Measurements from ENCODE around the gene SOS1.
A peak's percentile ranks its signal among the peaks of the same experiment; 100 is the strongest.
"Not testable (repeated sequence)": the region's sequence is repeated elsewhere in the genome, so short reads cannot be mapped to it uniquely, and the experiment has no call there.

Gene SOS1

DNA sequence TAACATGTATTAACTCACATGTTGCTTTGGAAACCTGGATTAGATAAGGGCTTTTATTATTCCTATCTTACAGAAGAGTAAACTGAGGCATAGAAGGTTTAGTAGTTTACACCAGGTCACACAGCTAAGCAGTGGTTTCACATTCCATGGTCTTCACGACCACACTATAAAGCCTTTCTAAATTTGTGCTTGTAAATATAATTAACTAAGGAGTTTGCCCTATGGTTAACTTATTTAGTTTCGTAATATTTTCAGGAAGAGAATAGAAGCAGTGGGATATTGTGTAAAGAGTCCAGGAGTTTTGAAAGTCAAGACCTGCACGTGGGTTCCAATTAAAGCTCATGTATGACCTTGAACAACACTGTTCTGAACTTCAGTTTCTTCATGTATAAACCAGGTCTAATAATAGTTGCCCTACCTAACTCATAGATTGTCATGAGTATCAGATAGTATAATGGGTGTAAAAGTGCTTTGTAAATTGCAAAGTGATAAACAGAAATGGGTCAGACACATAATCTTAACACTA lies 19.5 kb upstream of the SOS1 start:
- no peak overlapping the region for H3K4me3 ChIP-seq (ENCODE audit: low read depth in 1 of 2, low read length in 2 of 2)
- H3K4me1 ChIP-seq (ENCODE audit: control insufficient read depth in 1 of 2, insufficient read depth in 2 of 2, low read length in 2 of 2) = peaks cover 0 to 8% of the 10 kb centered on the region in 2 donors
- no peak overlapping the region for H3K9ac ChIP-seq (ENCODE audit: low read depth in 1 of 2, low read length in 2 of 2)
- no peaks in the 10 kb centered on the region for H3K27me3 ChIP-seq (ENCODE audit: control insufficient read depth in 1 of 2, insufficient read depth in 2 of 2, low read length in 2 of 2)
- no peaks in the 10 kb centered on the region for H3K36me3 ChIP-seq (ENCODE audit: control insufficient read depth in 1 of 2, insufficient read depth in 2 of 2, low read length in 2 of 2)
- no peaks in the 10 kb centered on the region for H3K9me3 ChIP-seq (ENCODE audit: control insufficient read depth in 1 of 2, low read length in 2 of 2)
- no peak overlapping the region for H3K27ac ChIP-seq (ENCODE audit: low read depth, low read length)

DNA sequence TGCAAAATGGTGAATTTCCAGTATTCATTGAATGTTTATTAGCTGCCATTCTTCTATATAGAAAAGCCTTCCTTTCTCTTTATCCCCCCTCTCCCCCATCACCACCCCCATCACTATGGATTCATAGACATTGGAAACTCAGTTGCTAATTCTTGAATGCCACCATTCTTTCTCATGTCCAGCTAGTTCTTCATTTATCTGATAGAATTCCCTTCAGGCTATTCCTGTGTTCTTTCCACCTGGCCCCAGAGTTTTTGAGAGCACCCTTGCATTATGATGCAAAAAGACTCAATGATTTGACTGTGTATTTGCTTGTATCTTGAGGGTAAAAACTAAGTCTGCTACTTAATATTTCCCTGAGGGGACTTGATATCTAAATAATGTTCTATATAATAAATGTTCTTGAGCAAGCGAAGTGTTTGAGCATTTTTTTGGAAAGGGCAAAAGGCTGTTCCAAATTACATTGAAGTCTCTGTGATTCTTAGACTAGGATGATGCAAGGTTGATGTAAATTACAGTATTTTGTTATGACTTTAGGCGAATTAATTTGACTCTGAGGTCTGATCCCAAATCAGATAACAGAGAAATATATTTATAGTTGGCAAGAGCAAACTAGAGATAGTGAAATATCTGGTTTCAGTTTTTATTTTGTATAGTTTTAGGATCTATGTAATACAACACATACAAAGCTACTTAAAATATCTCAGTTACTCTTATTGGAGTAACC lies 18.8 kb upstream of the SOS1 start:
- no peak overlapping the region for H3K27ac ChIP-seq (ENCODE audit: low read depth, low read length)
- H3K4me3 ChIP-seq (ENCODE audit: low read depth in 1 of 2, low read length in 2 of 2) = no peak overlapping the region
- H3K27me3 ChIP-seq (ENCODE audit: control insufficient read depth in 1 of 2, insufficient read depth in 2 of 2, low read length in 2 of 2) = no peaks in the 10 kb centered on the region
- H3K9ac ChIP-seq (ENCODE audit: low read depth in 1 of 2, low read length in 2 of 2) = no peak overlapping the region
- no peaks in the 10 kb centered on the region for H3K9me3 ChIP-seq (ENCODE audit: control insufficient read depth in 1 of 2, low read length in 2 of 2)
- H3K4me1 ChIP-seq (ENCODE audit: control insufficient read depth in 1 of 2, insufficient read depth in 2 of 2, low read length in 2 of 2) = peaks cover 0 to 8% of the 10 kb centered on the region in 2 donors
- H3K36me3 ChIP-seq (ENCODE audit: control insufficient read depth in 1 of 2, insufficient read depth in 2 of 2, low read length in 2 of 2) = no peaks in the 10 kb centered on the region

DNA sequence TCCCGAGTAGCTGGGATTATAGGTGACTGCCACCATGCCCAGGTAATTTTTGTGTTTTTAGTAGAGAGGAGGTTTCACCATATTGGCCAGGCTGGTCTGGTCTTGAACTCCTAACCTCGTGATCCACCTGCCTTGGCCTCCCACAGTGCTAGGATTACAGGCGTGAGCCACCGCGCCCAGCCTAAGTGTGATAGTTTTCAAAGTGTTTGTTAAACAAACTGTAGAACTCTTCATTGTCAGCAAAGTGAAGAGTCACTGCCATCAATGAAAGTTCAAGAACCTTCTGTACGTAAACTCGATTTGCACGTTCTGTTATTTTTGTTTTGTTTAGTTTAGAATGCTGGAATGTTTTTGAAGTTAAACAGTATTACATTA lies 18.0 kb upstream of the SOS1 start:
- Histone ChIP-seq H3K27me3 (ENCODE audit: control insufficient read depth in 1 of 2, insufficient read depth in 2 of 2, low read length in 2 of 2) (no peaks in the 10 kb centered on the region), H3K9me3 (ENCODE audit: control insufficient read depth in 1 of 2, low read length in 2 of 2) (no peaks in the 10 kb centered on the region), H3K36me3 (ENCODE audit: control insufficient read depth in 1 of 2, insufficient read depth in 2 of 2, low read length in 2 of 2) (no peaks in the 10 kb centered on the region)

DNA sequence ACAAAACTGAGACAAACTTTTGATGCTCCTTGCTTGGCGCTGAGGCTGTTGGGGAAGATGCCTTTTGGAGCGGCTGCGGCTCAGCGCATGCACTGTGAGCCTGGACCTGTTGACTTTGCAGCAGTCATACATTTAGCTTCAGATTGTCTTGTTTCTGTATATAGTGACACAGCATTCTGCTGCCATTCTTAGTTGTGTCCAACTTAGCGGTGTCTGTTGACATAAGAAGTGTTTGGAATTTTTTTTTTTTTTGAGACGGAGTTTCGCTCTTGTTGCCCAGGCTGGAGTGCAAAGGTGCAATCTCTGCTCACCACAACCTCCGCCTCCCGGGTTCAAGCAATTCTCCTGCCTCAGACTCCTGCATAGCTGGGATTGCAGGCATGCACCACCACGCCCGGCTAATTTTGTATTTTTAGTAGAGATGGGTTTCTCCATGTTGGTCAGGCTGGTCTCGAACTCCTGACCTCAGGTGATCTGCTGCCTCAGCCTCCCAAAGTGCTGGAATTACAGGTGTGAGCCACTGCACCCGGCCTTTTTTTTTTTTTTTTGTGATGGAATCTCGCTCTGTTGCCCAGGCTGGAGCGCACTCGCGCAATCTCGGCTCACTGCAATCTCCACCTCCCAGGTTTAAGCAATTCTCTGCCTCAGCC lies 17.5 kb upstream of the SOS1 start:
- H3K27me3 ChIP-seq (ENCODE audit: control insufficient read depth in 1 of 2, insufficient read depth in 2 of 2, low read length in 2 of 2); H3K4me1 ChIP-seq (ENCODE audit: control insufficient read depth in 1 of 2, insufficient read depth in 2 of 2, low read length in 2 of 2); H3K4me3 ChIP-seq (ENCODE audit: low read depth in 1 of 2, low read length in 2 of 2); H3K9me3 ChIP-seq (ENCODE audit: control insufficient read depth in 1 of 2, low read length in 2 of 2); H3K36me3 ChIP-seq (ENCODE audit: control insufficient read depth in 1 of 2, insufficient read depth in 2 of 2, low read length in 2 of 2); H3K27ac ChIP-seq (ENCODE audit: low read depth, low read length); H3K9ac ChIP-seq (ENCODE audit: low read depth in 1 of 2, low read length in 2 of 2): not testable (repeated sequence)

More for the DNA sequence above, 18.0 kb upstream of the SOS1 start:
- Histone ChIP-seq H3K9ac (ENCODE audit: low read depth in 1 of 2, low read length in 2 of 2) (no peak overlapping the region), H3K4me3 (ENCODE audit: low read depth in 1 of 2, low read length in 2 of 2) (no peak overlapping the region), H3K4me1 (ENCODE audit: control insufficient read depth in 1 of 2, insufficient read depth in 2 of 2, low read length in 2 of 2) (peaks cover 0 to 8% of the 10 kb centered on the region in 2 donors), H3K27ac (ENCODE audit: low read depth, low read length) (no peak overlapping the region)

DNA sequence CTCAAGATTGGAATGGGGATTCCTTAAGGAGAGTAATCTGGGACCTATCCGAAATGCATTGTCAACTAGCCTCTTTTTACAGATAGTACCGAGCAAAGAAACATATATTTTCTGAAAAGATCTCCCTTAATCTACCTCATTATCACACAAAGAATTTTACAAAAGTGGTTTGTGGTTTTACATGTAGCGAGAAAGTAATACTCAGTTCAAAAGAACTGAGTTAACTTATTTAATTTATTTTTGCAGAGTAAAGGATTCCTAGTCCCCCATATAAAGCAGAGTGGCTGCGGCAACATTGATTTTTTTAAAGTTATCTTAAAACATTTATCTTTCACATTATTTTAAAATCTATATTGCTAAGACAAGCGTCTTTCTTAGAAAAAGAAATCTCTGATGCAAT lies 15.9 kb upstream of the SOS1 start:
- H3K9me3 ChIP-seq (ENCODE audit: control insufficient read depth in 1 of 2, low read length in 2 of 2) = no peaks in the 10 kb centered on the region
- no peaks in the 10 kb centered on the region for H3K36me3 ChIP-seq (ENCODE audit: control insufficient read depth in 1 of 2, insufficient read depth in 2 of 2, low read length in 2 of 2)
- no peak overlapping the region for H3K9ac ChIP-seq (ENCODE audit: low read depth in 1 of 2, low read length in 2 of 2)
- H3K27me3 ChIP-seq (ENCODE audit: control insufficient read depth in 1 of 2, insufficient read depth in 2 of 2, low read length in 2 of 2) = no peaks in the 10 kb centered on the region
- no peak overlapping the region for H3K4me3 ChIP-seq (ENCODE audit: low read depth in 1 of 2, low read length in 2 of 2)
- no peak overlapping the region for H3K27ac ChIP-seq (ENCODE audit: low read depth, low read length)
- peaks cover 0 to 8% of the 10 kb centered on the region in 2 donors for H3K4me1 ChIP-seq (ENCODE audit: control insufficient read depth in 1 of 2, insufficient read depth in 2 of 2, low read length in 2 of 2)

DNA sequence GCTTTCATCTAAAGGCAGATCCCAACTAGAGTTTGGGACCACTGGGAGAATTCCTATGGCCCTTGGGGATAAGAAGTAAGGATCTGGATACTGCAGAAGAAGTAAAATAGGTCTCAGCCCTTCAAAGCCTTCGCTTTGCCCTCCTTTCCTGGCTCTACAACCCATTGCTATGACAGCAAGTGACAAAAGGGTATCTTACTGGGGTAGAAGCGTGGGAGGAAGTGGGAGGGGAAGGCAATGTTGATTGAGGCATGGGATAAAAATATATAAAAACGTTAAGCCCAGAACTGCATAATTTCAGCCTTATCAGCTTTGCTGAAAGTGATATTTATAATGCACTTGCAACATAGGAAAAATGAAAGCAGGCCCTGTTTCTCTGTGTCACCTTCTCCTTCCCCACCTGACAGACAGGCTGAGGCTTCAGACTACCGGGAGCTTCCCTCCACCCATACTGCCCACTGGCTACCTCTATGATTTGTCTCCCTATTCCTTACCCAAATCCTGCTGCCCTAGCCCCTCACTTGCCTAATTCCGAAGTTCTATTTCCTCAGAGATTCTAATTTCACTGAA lies 14.9 kb upstream of the SOS1 start:
- H3K4me1 ChIP-seq (ENCODE audit: control insufficient read depth in 1 of 2, insufficient read depth in 2 of 2, low read length in 2 of 2) = peaks cover 0 to 8% of the 10 kb centered on the region in 2 donors
- H3K27ac ChIP-seq (ENCODE audit: low read depth, low read length) = no peak overlapping the region
- no peak overlapping the region for H3K4me3 ChIP-seq (ENCODE audit: low read depth in 1 of 2, low read length in 2 of 2)
- no peaks in the 10 kb centered on the region for H3K9me3 ChIP-seq (ENCODE audit: control insufficient read depth in 1 of 2, low read length in 2 of 2)
- H3K27me3 ChIP-seq (ENCODE audit: control insufficient read depth in 1 of 2, insufficient read depth in 2 of 2, low read length in 2 of 2) = no peaks in the 10 kb centered on the region
- no peak overlapping the region for H3K9ac ChIP-seq (ENCODE audit: low read depth in 1 of 2, low read length in 2 of 2)
- H3K36me3 ChIP-seq (ENCODE audit: control insufficient read depth in 1 of 2, insufficient read depth in 2 of 2, low read length in 2 of 2) = no peaks in the 10 kb centered on the region

DNA sequence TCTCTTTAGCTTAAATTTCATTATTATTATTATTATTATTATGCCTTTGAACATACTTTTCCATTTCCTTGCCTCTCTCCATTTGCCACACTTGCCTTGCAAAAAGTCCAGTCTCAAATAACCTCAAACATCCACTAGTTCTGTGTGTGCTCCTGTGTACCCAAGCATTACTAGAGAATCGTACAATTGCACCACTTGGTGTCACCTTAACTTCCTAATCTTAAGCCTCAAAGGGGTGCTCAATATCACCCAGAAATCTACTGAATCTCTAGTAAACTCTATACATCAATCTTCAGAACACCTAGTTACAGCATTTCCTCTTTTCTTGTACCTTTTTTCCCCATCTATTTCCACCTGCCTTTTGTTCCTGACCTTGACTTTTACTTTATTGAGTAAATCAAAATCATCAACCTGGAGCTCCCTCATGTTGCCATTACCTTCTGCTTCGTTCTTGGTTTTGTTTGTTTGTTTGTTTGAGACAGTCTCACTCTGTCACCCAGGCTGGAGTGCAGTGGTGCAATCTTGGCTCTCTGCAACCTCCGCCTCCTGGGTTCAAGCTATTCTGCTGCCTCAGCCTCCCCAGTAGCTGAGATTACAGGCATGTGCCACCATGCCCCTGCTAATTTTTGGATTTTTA lies 12.5 kb upstream of the SOS1 start:
- H3K9me3 ChIP-seq (ENCODE audit: control insufficient read depth in 1 of 2, low read length in 2 of 2) = no peaks in the 10 kb centered on the region
- H3K9ac ChIP-seq (ENCODE audit: low read depth in 1 of 2, low read length in 2 of 2) = no peak overlapping the region
- no peak overlapping the region for H3K4me3 ChIP-seq (ENCODE audit: low read depth in 1 of 2, low read length in 2 of 2)
- no peaks in the 10 kb centered on the region for H3K27me3 ChIP-seq (ENCODE audit: control insufficient read depth in 1 of 2, insufficient read depth in 2 of 2, low read length in 2 of 2)
- H3K27ac ChIP-seq (ENCODE audit: low read depth, low read length) = no peak overlapping the region
- H3K4me1 ChIP-seq (ENCODE audit: control insufficient read depth in 1 of 2, insufficient read depth in 2 of 2, low read length in 2 of 2) = peaks cover 0 to 5% of the 10 kb centered on the region in 2 donors
- no peaks in the 10 kb centered on the region for H3K36me3 ChIP-seq (ENCODE audit: control insufficient read depth in 1 of 2, insufficient read depth in 2 of 2, low read length in 2 of 2)

DNA sequence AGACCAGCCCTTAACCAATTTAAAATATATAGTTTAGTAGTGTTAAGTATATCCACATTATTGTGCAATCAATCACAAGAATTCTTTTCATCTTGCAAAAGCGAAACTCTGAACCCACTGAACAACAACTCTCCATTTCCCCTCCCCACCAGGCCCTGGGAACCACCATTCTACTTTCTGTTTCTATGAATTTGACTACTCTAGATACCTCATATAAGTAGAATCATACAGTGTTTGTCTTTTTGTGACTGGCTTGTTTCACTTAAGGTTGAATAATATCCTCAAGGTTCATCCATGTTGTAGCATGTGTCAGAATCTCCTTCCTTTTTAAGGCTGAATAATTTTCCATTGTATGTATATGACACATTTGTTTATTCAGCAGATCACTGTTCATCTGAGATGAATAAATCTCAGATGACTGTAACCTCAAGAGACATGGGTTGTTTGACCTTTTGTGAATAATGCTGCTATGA lies 8.1 kb upstream of the SOS1 start:
- no peak overlapping the region for H3K27ac ChIP-seq (ENCODE audit: low read depth, low read length)
- H3K4me1 ChIP-seq (ENCODE audit: control insufficient read depth in 1 of 2, insufficient read depth in 2 of 2, low read length in 2 of 2) = peaks cover 9 to 13% of the 10 kb centered on the region in 2 donors
- H3K9me3 ChIP-seq (ENCODE audit: control insufficient read depth in 1 of 2, low read length in 2 of 2) = no peaks in the 10 kb centered on the region
- no peaks in the 10 kb centered on the region for H3K27me3 ChIP-seq (ENCODE audit: control insufficient read depth in 1 of 2, insufficient read depth in 2 of 2, low read length in 2 of 2)
- H3K36me3 ChIP-seq (ENCODE audit: control insufficient read depth in 1 of 2, insufficient read depth in 2 of 2, low read length in 2 of 2) = no peaks in the 10 kb centered on the region
- no peak overlapping the region for H3K9ac ChIP-seq (ENCODE audit: low read depth in 1 of 2, low read length in 2 of 2)
- no peak overlapping the region for H3K4me3 ChIP-seq (ENCODE audit: low read depth in 1 of 2, low read length in 2 of 2)

DNA sequence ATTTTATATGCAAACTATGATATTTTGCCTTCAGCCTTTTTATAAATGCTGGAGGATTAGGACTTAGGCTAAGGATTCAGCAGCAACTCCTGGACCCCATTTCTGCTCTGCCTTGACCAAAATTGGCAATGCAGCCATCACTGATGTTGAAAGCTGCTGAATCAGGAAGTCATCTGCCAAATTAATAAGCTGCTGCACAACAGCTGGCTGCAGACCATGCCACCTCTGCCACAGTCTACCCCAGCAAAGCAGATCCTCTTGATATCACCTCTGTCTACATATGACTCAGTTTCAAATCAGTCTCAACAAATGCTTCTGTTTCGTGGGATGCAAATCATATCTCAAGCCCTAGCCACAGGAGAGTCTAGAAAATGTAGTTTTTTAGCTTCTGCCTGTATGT lies 7.1 kb upstream of the SOS1 start:
- Histone ChIP-seq H3K9ac (ENCODE audit: low read depth in 1 of 2, low read length in 2 of 2) (no peak overlapping the region), H3K9me3 (ENCODE audit: control insufficient read depth in 1 of 2, low read length in 2 of 2) (no peaks in the 10 kb centered on the region), H3K27ac (ENCODE audit: low read depth, low read length) (no peak overlapping the region), H3K36me3 (ENCODE audit: control insufficient read depth in 1 of 2, insufficient read depth in 2 of 2, low read length in 2 of 2) (no peaks in the 10 kb centered on the region), H3K4me1 (ENCODE audit: control insufficient read depth in 1 of 2, insufficient read depth in 2 of 2, low read length in 2 of 2) (peaks cover 15 to 20% of the 10 kb centered on the region in 2 donors), H3K27me3 (ENCODE audit: control insufficient read depth in 1 of 2, insufficient read depth in 2 of 2, low read length in 2 of 2) (no peaks in the 10 kb centered on the region), H3K4me3 (ENCODE audit: low read depth in 1 of 2, low read length in 2 of 2) (no peak overlapping the region)

DNA sequence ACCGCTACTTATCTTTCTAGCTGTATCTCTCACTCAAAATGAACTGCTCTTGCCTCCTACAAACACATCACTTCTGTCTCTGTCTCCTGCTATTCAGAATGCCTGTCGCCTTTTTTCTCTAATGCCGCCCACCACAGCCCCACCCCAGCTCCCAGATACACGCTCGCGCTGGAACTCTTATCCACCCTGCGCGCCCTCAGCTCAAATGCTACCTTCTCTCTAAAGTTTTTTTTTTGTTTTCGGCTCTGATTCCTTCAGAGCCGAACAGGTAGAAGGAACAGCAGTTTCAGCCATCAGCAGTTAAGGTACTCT lies 3.9 kb upstream of the SOS1 start:
- Histone ChIP-seq H3K9ac (ENCODE audit: low read depth in 1 of 2, low read length in 2 of 2) (peak overlapping the region; percentile 60 to 94), H3K27me3 (ENCODE audit: control insufficient read depth in 1 of 2, insufficient read depth in 2 of 2, low read length in 2 of 2) (no peaks in the 10 kb centered on the region), H3K9me3 (ENCODE audit: control insufficient read depth in 1 of 2, low read length in 2 of 2) (no peaks in the 10 kb centered on the region), H3K4me3 (ENCODE audit: low read depth in 1 of 2, low read length in 2 of 2) (peak overlapping the region; percentile 78 to 96), H3K4me1 (ENCODE audit: control insufficient read depth in 1 of 2, insufficient read depth in 2 of 2, low read length in 2 of 2) (peaks cover 27 to 28% of the 10 kb centered on the region in 2 donors), H3K36me3 (ENCODE audit: control insufficient read depth in 1 of 2, insufficient read depth in 2 of 2, low read length in 2 of 2) (no peaks in the 10 kb centered on the region), H3K27ac (ENCODE audit: low read depth, low read length) (peak overlapping the region; percentile 92)
